ENCODE data around the gene AZU1. TPM values are rescaled to one million over a fixed set of nuclear protein-coding genes. Genes with fewer than 3 reads are reported as not detected.

AZU1 gene
- total RNA-seq, 4 donors from 2014 or later = 0.68 TPM; not detected in 3

DNA sequence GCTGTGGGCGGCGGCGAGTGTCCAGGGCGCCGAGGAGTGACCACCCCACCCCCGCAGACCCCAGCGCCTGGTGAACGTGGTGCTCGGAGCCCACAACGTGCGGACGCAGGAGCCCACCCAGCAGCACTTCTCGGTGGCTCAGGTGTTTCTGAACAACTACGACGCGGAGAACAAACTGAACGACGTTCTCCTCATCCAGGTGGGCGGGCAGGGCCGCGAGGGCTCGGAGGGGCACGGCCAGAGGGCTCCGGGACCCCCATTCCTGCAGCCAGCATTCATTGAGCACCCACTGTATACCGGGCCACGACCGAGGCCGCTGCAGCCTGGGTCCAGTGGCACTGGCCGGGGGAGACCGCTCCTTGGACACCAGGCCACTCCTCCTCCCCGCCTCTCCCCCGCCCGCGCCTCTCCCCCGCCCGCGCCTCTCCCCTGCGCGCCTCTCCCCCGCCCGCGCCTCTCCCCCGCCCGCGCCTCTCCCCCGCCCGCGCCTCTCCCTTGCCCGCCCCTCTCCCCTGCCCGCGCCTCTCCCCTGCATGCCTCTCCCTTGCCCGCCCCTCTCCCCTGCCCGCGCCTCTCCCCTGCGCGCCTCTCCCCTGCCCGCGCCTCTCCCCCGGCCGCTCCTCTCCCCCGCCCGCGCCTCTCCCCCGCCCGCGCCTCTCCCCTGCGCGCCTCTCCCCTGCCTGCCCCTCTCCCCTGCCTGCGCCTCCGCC lies 16.4 kb downstream of the AZU1 start:
- TF ChIP-seq, protein P1, sequence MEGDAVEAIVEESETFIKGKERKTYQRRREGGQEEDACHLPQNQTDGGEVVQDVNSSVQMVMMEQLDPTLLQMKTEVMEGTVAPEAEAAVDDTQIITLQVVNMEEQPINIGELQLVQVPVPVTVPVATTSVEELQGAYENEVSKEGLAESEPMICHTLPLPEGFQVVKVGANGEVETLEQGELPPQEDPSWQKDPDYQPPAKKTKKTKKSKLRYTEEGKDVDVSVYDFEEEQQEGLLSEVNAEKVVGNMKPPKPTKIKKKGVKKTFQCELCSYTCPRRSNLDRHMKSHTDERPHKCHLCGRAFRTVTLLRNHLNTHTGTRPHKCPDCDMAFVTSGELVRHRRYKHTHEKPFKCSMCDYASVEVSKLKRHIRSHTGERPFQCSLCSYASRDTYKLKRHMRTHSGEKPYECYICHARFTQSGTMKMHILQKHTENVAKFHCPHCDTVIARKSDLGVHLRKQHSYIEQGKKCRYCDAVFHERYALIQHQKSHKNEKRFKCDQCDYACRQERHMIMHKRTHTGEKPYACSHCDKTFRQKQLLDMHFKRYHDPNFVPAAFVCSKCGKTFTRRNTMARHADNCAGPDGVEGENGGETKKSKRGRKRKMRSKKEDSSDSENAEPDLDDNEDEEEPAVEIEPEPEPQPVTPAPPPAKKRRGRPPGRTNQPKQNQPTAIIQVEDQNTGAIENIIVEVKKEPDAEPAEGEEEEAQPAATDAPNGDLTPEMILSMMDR (IDR thresholded peaks at IDR 0.05; ENCODE audit: low read depth) = no peak

DNA sequence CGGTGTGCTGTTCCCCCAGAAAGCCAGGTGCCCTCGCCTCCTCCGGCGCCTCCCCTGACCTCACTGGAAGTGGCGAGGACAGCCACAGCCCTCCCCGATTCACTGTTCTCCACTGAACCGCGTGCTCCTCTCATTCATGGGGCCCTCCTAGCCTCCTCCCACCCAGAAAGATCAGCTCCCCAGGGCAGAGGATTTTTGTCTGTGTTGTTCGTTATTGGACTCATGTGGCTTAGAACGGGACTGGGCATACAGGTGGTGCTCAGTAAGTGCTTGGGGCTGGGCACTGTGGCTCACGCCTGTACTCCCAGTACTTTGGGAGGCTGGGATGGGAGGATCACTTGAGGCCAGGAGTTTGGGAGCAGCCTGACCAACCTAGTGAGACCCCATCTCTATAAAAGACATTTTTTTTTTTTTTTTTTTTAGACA lies 16.9 kb downstream of the AZU1 start:
- TF ChIP-seq, protein P1 (IDR thresholded peaks at IDR 0.05; ENCODE audit: low read depth) = no peak

DNA sequence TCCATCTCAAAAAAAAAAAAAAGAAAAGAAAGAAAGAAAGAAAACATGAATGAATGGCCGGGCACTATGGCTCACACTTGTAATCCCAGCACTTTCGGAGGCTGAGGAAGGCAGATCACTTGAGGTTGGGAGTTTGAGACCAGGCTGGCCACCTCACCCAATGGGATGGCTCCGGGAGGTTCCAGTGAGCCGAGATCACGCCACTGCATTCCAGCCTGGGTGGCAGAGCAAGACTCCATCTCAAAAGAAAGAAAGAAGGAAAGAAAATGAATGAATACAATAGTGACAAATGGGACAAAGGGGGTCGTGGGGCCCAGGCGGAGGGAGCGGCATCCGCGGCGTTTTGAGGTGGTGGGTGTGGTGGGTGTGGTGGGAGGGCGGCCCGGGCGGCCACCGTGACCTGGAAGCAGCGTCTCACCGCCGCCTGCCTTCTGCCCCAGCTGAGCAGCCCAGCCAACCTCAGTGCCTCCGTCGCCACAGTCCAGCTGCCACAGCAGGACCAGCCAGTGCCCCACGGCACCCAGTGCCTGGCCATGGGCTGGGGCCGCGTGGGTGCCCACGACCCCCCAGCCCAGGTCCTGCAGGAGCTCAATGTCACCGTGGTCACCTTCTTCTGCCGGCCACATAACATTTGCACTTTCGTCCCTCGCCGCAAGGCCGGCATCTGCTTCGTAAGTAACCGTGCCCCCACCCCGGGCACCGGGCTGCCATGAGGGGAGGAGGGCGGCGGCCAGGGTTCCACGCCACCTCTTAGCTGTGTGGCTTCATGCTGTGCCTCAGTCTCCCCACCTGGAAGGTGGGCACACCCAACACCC lies 18.3 kb downstream of the AZU1 start:
- TF ChIP-seq, protein P1 (IDR thresholded peaks at IDR 0.05; ENCODE audit: low read depth) = no peak

DNA sequence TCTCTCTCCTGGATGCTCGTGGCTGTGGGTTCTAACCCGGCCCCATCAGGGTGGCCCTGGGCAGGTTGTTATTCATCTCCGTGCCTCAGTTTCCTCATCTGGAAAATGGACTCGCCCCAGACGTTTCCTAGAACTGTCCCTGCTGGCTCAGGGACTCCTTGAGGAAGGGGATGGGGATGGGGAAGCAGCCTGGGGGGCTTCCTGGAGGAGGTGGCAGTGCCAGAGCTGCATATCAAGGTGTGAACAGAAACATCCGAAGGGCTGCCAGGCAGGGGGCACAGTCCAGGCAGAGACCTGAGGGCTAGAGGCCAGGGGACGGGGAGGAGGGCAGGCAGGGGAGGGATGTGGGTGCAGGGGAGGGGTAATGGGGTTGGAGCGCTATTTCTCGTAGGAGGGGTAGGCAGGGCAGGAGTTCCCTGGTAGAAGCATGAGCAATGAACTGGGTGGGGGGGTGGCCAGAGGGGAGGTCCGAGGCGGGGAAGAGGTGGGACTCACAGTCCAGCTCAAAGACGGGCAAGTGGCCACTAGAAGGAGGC lies 20.8 kb downstream of the AZU1 start:
- TF ChIP-seq, protein P1 (IDR thresholded peaks at IDR 0.05; ENCODE audit: low read depth) = no peak

DNA sequence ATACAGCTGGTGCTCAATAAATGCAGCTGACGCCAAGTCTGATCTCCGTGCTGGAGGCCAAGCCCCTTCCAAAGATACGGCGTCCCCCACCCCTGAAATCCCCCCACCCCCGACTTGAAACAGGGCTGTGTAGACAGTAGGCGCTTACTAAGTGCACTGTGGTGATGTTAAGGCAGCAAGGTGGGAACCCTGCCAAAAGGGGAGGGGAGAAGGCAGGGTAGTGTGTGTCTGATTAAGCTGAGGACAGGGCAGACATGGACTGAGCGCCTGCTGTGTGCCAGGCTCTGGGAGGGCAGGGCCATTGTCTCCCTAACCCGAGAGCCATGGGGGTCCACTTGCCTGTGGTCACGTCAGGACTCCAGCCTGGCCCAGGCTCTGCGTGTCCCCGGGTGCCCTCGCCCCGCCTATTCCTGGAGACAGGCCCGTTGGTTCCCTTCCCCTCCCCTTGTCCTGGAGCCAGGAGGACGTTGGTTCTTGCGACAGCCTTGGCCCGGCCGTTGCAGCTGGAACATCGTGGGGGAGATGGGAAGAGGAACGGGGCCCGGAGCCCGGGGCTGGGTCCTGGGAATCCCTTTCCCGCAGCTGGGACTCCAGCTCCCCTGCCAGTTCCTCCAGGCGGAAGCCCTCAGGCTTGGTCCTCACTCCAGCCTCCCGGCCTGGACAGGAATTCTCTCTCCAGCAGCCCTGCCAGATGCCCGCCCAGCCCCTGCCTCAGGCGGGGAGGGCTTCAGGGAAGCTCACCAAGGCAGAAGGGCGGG lies 22.8 kb downstream of the AZU1 start:
- TF ChIP-seq, protein P1 (IDR thresholded peaks at IDR 0.05; ENCODE audit: low read depth) = no peak

DNA sequence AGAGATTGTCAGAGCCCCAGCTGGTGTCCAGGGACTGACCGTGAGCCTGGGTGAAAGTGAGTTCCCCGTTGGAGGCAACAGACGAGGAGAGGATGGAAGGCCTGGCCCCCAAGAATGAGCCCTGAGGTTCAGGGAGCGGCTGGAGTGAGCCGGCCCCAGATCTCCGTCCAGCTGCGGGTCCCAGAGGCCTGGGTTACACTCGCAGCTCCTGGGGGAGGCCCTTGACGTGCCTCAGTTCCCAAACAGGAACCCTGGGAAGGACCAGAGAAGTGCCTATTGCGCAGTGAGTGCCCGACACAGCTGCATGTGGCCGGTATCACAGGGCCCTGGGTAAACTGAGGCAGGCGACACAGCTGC lies 23.3 kb downstream of the AZU1 start:
- TF ChIP-seq, protein P1 (IDR thresholded peaks at IDR 0.05; ENCODE audit: low read depth) = no peak
